Keratinocyte (primary cell): ENCODE results near the gene SFXN1. TPM values are rescaled to one million over a fixed set of nuclear protein-coding genes. Genes with fewer than 3 reads are reported as not detected.

Experiments used
- DNase-seq: peaks from one replicate; pipeline ENCODE4 v3.0.0-alpha.2; 2011; ENCODE audit warnings: low read depth, missing footprints, low spot score
- FAIRE-seq: peaks from 2 replicates; lab custom pipeline; 2011; peaks lifted over from hg19 to GRCh38; lab: Jason Lieb, UNC
- H2AFZ ChIP-seq: 2 replicates; pipeline ENCODE4 v1.6.0; 2012; ENCODE audit warnings: low read length, control low read depth, inconsistent platforms; ENCODE audit not compliant: control insufficient read depth
- H3K27ac ChIP-seq: 2 replicates; pipeline ENCODE4 v1.5.1; 2011; ENCODE audit warnings: low read length; ENCODE audit not compliant: control insufficient read depth, insufficient read depth
- H3K27me3 ChIP-seq: 3 replicates; pipeline ENCODE4 v1.6.0; 2011; ENCODE audit warnings: low read length; ENCODE audit not compliant: control insufficient read depth, insufficient read depth; ENCODE audit errors: extremely low read depth
- H3K36me3 ChIP-seq, 2 experiments: 2 replicates in 1 of 2; 3 replicates in 1 of 2; pipeline ENCODE4 v1.5.1; 2011; ENCODE audit warnings: low read length in 2 of 2, mild to moderate bottlenecking in 1 of 2; ENCODE audit not compliant: control insufficient read depth in 2 of 2, insufficient read depth in 2 of 2; ENCODE audit errors: extremely low read depth in 1 of 2
- H3K4me1 ChIP-seq: 3 replicates; pipeline ENCODE4 v1.5.1; 2011; ENCODE audit warnings: low read length; ENCODE audit not compliant: control insufficient read depth, insufficient read depth; ENCODE audit errors: extremely low read depth
- H3K4me2 ChIP-seq: 3 replicates; pipeline ENCODE4 v1.6.0; 2011; ENCODE audit warnings: low read depth, low read length; ENCODE audit not compliant: control insufficient read depth, insufficient read depth; ENCODE audit errors: extremely low read depth
- H3K4me3 ChIP-seq, 3 experiments: fragments of 200-600 bp in 1 of 3; sonication (generic) in 1 of 3; 2 replicates in 2 of 3; 3 replicates in 1 of 3; pipeline ENCODE4 v1.5.1; 2011 to 2016; ENCODE audit warnings: low read length in 3 of 3, mild to moderate bottlenecking in 3 of 3, control low read depth in 2 of 3, inconsistent platforms in 1 of 3, low read depth in 1 of 3, mixed read lengths in 1 of 3, mixed run types in 1 of 3, moderate library complexity in 1 of 3; ENCODE audit not compliant: control insufficient read depth in 2 of 3, insufficient read depth in 2 of 3; ENCODE audit errors: extremely low read depth in 1 of 3
- H3K79me2 ChIP-seq: 2 replicates; pipeline ENCODE4 v1.6.0; 2012; ENCODE audit warnings: low read length; ENCODE audit not compliant: control insufficient read depth, insufficient read depth
- H3K9ac ChIP-seq: 3 replicates; pipeline ENCODE4 v1.6.0; 2011; ENCODE audit warnings: low read length; ENCODE audit not compliant: control insufficient read depth, insufficient read depth; ENCODE audit errors: extremely low read depth
- H3K9me1 ChIP-seq: 3 replicates; pipeline ENCODE4 v1.6.0; 2011; ENCODE audit warnings: low read length; ENCODE audit not compliant: control insufficient read depth, insufficient read depth; ENCODE audit errors: extremely low read depth
- H3K9me3 ChIP-seq: 2 replicates; pipeline ENCODE4 v1.5.1; 2012; ENCODE audit warnings: low read depth, low read length; ENCODE audit not compliant: control insufficient read depth
- H4K20me1 ChIP-seq: 3 replicates; pipeline ENCODE4 v1.6.0; 2011; ENCODE audit warnings: low read length; ENCODE audit not compliant: control insufficient read depth, insufficient read depth; ENCODE audit errors: extremely low read depth
- CTCF ChIP-seq, 3 experiments: IDR thresholded peaks in 1 of 3; conservative IDR thresholded peaks in 1 of 3; optimal IDR thresholded peaks in 1 of 3; 2 replicates in 2 of 3; 3 replicates in 1 of 3; pipeline versions ENCODE3 to v1.5.1; 2011; ENCODE audit warnings: low read length in 3 of 3, mild to moderate bottlenecking in 3 of 3, moderate library complexity in 2 of 3, control low read depth in 1 of 3, inconsistent platforms in 1 of 3; ENCODE audit not compliant: insufficient read depth in 2 of 3; ENCODE audit errors: extremely low read depth in 1 of 3
- EZH2 ChIP-seq: IDR thresholded peaks from one replicate; pipeline ENCODE4 v1.6.1; 2012; ENCODE audit warnings: inconsistent platforms, mild to moderate bottlenecking, low read length, moderate library complexity
- dilution Hi-C: fragments of 300-500 bp; cut with MboI; formaldehyde crosslinking; loops from one replicate; pipeline ENCODE4 v1.7.0; 2020; ENCODE audit warnings: low sequenced_read_pairs; ENCODE audit not compliant: extremely low pct_ligation_motif_present
- polyA plus RNA-seq, 5 experiments: library from polyadenylated mRNA; depleted of rRNA in 3 of 5; stranded (reverse) in 3 of 5; stranded (forward) in 1 of 5; unstranded in 1 of 5; fragments of >200 nt; gene quantifications; 1 replicate in 1 of 5; 2 replicates in 3 of 5; 3 replicates in 1 of 5; pipeline versions ENCODE4 v1.2.1 to v1.2.3, GENCODE V29; 2011 to 2012; ENCODE audit warnings: missing spikeins in 2 of 5, low read depth in 1 of 5, low replicate concordance in 1 of 5

Gene SFXN1
- polyA plus RNA-seq, 1 donor (not counting 4 experiments of a cell fraction or from before 2014, with no cell fraction given), result 80.8 TPM

- Histone ChIP-seq H3K79me2 (no peaks in the 10 kb centered on the region), H4K20me1 (no peaks in the 10 kb centered on the region), H3K9me1 (no peaks in the 10 kb centered on the region), H3K4me1 (peaks cover 11% of the 10 kb centered on the region), H3K27me3 (no peaks in the 10 kb centered on the region), H3K27ac (no peak overlapping the region), H3K4me2 (no peak overlapping the region), H3K36me3 (no peaks in the 10 kb centered on the region), H2AFZ (no peak overlapping the region), H3K9ac (no peak overlapping the region), H3K9me3 (no peaks in the 10 kb centered on the region), H3K4me3 (no peak overlapping the region)
- DNase-seq (no peak), FAIRE-seq (no peak)
- dilution Hi-C loops, result no loop called here
- TF ChIP-seq CTCF (optimal IDR thresholded peaks at IDR 0.05 in 1 of 3, IDR thresholded peaks at IDR 0.05 in 1 of 3, conservative IDR thresholded peaks at IDR 0.05 in 1 of 3; ENCODE audit: extremely low read depth in 1 of 3, insufficient read depth in 2 of 3, low read length in 3 of 3) (no peak), EZH2 (no peak)
Observed at GRCh38 chr5:175472378-175472777, 6.0 kb upstream of the SFXN1 start.

GRCh38 chr5:175475248-175475647, 3.1 kb upstream of the SFXN1 start:
- H3K27ac ChIP-seq, result no peak overlapping the region
- no peaks in the 10 kb centered on the region for H3K9me3 ChIP-seq
- H2AFZ ChIP-seq, result no peak overlapping the region
- FAIRE-seq, result no peak
- no peaks in the 10 kb centered on the region for H3K9me1 ChIP-seq
- H3K4me3 ChIP-seq, result no peak overlapping the region
- H3K4me2 ChIP-seq, result no peak overlapping the region
- H3K4me1 ChIP-seq, result peaks cover 25% of the 10 kb centered on the region
- peaks cover 16% of the 10 kb centered on the region for H3K79me2 ChIP-seq
- no peaks in the 10 kb centered on the region for H3K27me3 ChIP-seq
- dilution Hi-C loops, result no loop called here
- peaks cover 0 to under 1% of the 10 kb centered on the region in 2 experiments for H3K36me3 ChIP-seq
- no peak overlapping the region for H3K9ac ChIP-seq
- DNase-seq, result no peak
- no peak for TF ChIP-seq EZH2
- TF ChIP-seq CTCF (optimal IDR thresholded peaks at IDR 0.05 in 1 of 3, IDR thresholded peaks at IDR 0.05 in 1 of 3, conservative IDR thresholded peaks at IDR 0.05 in 1 of 3; ENCODE audit: extremely low read depth in 1 of 3, insufficient read depth in 2 of 3, low read length in 3 of 3), result no peak
- H4K20me1 ChIP-seq, result no peaks in the 10 kb centered on the region
